OCI-M2 (cell line): ENCODE measurements around the gene PALD1.
"Not testable (repeated sequence)": the region's sequence is repeated elsewhere in the genome, so short reads cannot be mapped to it uniquely, and the experiment has no call there.

ENCODE experiments used
- DNase-seq: peaks from one replicate; lab custom pipeline; 2025; ENCODE audit not compliant: unreplicated experiment; lab: John Stamatoyannopoulos, UW

The PALD1 gene

GRCh38 chr10:70600512-70601395 is 122.2 kb downstream of the PALD1 start:
- no peak for DNase-seq

GRCh38 chr10:70601746-70602145 is 123.2 kb downstream of the PALD1 start:
- no peak for DNase-seq

DNA sequence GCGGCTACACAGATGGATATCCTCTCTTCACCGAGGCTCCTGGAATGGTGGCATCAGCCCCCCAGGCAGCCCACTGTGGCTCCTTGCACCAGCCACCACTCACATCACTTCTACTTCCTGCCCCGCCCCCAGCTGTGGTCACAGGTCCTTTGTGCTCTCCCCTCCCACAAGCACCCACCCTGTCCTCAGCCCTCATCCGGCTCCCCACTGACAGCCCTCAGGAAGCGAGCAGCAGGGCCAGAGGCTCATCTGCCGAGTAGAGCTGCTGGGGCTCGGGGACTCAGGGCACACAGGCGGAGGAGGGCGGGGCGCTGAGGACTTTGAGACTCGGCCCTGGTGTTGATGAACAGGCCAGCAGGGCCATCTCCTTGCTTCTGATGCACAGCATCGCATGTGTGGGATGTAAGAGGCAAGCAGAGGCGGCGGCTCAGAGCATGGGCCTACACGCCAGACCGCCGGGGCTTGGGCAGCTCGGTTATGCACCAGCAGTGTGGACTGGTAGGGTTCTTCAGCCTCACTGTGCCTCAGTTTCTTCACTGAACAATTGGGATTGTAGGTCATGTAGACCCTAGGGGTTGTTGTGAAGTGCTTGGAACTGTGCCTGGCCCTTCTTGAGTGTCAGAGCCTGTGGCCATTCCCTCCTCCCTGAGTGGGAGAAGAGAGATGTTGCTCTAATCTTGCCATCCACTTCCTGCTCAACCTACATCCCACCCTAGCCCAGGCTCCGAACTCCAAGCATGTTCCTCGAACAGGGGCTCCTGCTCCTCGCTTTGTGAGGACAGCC is 124.3 kb downstream of the PALD1 start, which contains the start of gene PRF1:
PRF1 (minus strand) TSS at position 77 of the 784 bp plus-strand sequence. CDS start 1,839 bp downstream, outside the sequence.
- DNase-seq: no peak

DNA sequence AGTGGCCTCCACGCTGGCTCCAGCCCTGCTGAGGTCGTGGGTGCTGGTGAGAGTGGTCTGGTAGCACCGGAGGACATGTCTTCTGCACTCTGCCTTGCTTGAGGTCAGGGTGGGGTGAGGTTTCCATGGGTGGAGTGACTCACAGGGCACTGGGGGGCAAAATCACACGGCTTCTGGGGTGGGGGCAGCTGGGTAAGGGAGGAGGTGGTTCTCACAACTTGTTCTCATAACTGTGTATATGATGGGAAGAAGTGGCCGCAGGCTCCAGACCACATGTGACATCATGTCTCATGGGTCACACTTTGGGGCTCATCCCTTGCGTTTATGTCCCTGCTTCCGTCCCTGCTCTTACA is 124.9 kb downstream of the PALD1 start:
- DNase-seq: no peak

DNA sequence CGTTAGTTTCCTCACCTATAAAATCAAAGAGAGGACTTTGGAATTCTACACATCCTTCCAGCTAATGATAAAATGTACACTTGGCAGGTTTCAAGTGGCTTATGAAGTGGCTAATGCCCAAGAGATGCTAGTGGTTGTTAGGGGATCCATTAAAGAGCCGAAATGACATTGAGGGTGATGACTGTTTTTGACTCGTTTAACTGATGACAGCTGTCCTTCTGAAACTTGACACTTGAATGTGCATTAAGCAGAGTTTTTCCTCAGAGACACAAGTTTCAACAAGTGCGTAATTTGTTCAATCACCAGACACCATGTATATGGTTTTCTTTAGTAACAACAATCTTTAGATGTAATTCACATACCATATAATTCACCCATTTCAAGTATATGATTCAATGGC is 125.5 kb downstream of the PALD1 start:
- DNase-seq: no peak

DNA sequence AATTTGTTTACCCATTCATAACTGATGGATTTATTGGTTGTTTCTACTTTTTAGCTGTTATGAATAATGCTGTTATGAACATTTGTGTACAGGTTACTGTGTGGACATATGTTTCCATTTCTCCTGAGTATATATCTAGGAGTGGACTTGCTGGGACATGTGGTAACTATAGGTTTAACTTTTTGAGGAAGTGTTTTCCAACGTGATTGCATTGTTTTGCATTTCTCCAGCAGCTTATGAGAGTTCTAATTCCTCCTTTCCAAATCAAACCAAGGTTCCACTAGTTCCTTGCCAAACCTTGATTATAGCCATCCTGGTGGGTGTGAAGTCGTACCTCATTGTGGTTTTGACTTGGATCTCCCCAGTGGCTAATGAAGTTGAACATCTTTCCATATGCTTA is 126.6 kb downstream of the PALD1 start:
- DNase-seq: no peak

DNA sequence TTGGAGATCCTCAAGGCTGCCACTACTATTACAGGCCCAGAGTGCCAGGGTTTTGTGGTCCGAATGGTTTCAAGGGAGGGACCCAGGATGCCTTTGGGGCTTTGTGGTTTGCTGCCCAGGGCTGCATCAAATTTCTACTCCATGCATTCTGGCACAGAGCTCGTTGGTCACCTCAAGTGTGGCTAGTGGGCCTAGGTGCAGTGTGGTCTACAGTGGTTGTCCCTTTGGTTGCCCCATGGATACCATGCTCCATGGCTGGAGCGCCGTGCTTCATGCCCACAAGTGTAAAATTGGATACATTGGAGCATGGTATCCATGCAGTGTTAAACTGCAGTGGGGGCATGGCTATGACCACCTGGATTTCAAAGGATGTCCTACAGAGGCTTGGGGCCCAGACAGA is 129.4 kb downstream of the PALD1 start:
- no peak for DNase-seq

GRCh38 chr10:70613941-70614340 is 135.4 kb downstream of the PALD1 start:
- no peak for DNase-seq

DNA sequence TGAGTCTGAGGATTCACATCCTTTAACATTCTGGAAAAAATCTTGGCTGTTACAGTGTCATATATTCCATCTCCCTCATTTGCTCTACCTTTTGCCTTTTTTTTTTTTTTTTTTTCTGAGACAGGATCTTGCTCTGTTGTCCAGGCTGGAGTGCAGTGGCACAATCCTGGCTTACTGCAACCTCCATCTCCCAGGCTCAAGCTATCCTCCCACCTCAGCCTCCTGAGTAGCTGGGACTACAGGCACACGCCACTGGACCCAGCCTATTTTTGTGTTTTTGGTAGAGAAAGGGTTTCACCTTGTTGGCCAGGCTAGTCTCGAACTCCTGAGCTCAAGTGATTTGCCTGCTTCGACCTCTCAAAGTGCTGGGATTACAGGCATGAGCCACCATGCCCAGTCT is 135.8 kb downstream of the PALD1 start:
- not testable (repeated sequence) for DNase-seq

GRCh38 chr10:70615211-70615610 is 136.6 kb downstream of the PALD1 start:
- no peak for DNase-seq

DNA sequence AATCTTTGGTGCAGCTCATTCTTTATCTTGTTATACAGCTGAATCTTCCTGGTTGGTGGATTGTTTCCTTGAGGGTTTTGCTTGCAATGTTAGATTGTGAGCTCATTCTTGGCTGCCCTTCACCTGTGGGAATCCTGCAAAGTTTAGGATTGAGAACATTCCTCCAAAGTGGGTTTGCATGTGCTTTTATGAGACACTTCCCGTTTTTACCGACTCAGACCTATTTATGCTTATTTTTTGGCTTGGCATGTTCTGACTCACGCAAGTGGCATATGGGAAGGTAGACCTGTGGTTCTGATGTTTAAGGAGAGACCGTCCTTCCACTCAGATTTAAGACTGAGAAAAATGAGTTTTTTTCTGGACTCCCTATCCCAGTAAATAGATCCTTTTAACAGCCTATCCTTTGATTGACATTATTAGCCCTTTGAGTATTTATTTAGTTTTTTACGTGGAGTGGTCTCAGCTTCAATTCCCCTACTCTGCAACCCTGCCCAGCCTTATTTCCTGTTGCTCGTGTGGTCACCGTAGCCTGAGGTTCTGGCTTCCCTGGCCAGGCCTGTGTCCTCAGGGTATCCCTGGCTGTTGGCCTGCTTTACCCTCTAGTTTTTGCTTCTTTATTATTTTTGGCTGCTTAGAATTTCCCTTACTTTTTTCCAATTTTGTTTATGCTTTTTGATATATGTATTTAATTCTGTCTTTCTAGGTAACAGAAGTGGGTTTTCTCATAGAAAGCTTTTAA is 137.4 kb downstream of the PALD1 start:
- DNase-seq: no peak

GRCh38 chr10:70616761-70617160 is 138.2 kb downstream of the PALD1 start:
- DNase-seq: no peak
